DMS79 (cell line): ENCODE results near the gene GRAMD1B.
A peak's percentile ranks its signal among the peaks of the same experiment; 100 is the strongest.
"Not testable (repeated sequence)": the region's sequence is repeated elsewhere in the genome, so short reads cannot be mapped to it uniquely, and the experiment has no call there.

Experiments used
- DNase-seq: peaks from one replicate; lab custom pipeline; 2025; lab: John Stamatoyannopoulos, UW

The GRAMD1B gene

DNA sequence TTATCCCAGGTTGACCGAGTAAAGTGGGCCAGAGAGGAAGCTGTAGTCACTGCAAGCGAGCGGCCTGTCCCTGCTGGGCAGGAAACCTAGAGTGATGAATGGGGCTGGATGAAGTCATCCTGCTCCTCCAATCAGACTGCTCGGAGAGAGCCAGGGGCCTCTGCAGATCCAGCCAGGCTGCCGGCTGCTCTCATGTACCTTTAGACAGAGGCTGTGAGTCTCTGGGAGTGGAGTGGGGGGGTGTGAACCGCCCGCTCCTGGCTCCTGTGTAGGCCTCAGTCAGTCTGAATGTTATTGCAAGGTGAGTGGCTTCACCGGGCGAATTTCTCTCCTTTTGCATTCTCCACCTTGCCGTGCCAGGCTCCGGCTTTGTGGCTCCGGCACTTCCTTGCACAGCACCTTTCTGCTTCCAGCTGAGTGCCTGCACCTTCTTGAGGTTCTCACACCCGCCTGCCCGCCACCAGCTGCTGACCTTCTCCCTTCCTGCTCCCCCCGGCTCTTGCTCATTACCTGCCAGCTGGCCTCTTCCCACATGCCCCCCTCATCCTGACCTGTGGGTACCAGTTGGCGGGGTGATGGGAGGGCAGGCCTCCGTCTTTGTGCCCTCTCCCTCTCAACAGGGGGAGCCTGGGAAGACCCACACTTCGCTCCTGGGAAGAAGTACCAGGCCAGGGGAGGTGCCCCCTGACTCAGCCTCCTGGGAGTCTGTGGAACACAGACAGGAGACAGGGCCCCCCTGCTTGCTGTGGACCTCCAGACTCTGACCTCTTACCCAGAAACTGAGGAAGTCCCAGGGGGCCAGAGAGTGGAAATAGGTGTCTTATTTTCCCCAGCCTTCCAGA is 79.9 kb downstream of the GRAMD1B start:
- no peak for DNase-seq

GRCh38 chr11:123510579-123510905 is 80.5 kb downstream of the GRAMD1B start:
- no peak for DNase-seq

DNA sequence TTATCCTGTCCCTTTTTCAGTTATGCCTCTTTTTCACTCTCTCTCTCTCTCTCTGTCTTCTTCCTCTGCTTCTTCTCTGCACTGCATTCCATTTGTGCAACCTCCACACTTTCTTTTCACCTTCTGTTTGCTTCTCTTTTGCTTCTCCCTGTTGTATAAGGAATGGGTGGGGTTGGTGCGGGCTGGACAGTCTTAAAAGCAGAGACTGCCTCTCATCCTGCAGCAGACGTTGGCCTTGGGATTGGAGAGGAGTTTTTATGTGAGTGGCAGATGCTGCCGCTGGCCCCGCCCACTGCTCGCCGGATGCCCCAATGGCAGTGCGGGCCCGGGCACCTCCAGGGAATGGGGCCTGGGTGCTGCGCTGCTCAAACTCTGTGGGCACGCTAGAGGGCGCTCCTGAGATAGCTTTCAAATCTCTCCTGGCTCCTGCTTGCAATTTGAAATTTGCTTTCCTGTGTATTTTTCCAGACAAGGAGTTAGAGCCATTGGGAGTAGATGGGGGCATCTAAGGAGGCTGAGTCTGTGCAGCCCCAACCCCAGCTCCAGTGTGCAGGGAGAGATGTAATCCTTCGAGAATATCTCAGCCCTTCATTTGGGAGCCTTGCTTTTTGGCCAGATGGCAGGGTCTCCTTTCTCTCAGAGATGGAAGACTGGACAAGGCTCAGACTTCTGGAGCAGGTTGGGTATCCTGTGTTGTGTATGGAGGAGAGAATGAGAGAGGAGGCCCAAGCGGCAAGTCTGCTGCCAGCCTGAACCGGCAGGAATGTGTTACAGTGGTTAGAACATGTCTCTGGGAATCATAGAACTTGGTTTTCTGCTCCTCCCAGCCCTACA is 81.2 kb downstream of the GRAMD1B start:
- DNase-seq = peak; percentile 83

- DNase-seq = not testable (repeated sequence)
Observed at GRCh38 chr11:123513309-123513708, 83.2 kb downstream of the GRAMD1B start.

- DNase-seq = no peak
Observed at GRCh38 chr11:123516238-123516637, 86.2 kb downstream of the GRAMD1B start.

DNA sequence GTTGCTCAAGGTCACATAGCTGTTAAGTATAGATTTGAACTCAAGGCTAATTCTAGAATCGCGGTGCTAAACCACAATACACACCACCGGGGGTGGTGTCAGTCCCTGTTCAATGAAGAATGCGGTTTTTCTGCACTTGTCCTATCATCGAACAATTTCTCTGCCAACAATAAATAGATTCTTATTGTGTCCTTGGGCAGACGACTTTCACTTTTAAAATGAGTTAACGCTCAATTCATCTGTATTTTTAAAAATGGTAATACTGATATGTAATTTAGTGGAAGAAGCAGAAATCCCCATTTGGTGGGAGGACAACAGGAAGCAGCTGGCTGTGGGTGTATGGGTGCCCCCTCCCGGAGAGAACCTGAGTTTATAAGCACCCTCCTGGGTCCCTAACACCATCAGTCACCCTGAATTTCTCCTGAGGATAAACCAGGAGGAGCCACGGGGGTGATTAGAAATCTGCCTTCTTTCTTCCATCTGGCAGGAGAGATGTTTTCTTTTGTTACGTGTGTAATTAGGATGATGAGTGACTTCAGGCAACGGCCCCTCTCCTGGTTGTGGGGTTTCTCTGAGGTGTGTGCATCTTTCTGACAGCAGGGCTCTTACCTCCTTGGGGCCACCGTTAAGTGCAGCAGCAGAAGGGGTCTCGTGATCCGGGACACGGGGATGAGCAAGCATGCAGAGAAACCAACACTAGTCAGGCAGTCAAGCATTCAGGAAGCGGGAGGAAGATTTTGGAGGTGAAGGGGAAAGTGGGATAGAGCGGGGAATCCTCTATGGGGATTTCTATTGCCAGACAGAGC is 87.7 kb downstream of the GRAMD1B start:
- no peak for DNase-seq

GRCh38 chr11:123518496-123519054 is 88.5 kb downstream of the GRAMD1B start:
- no peak for DNase-seq

GRCh38 chr11:123519055-123519796 is 89.2 kb downstream of the GRAMD1B start:
- DNase-seq = no peak

GRCh38 chr11:123519797-123520193 is 89.7 kb downstream of the GRAMD1B start:
- DNase-seq = no peak

- DNase-seq = not testable (repeated sequence)
Observed at GRCh38 chr11:123520476-123520875, 90.4 kb downstream of the GRAMD1B start.

GRCh38 chr11:123521001-123521400 is 90.9 kb downstream of the GRAMD1B start:
- DNase-seq = no peak

- no peak for DNase-seq
Observed at GRCh38 chr11:123521930-123522329, 91.9 kb downstream of the GRAMD1B start.

DNA sequence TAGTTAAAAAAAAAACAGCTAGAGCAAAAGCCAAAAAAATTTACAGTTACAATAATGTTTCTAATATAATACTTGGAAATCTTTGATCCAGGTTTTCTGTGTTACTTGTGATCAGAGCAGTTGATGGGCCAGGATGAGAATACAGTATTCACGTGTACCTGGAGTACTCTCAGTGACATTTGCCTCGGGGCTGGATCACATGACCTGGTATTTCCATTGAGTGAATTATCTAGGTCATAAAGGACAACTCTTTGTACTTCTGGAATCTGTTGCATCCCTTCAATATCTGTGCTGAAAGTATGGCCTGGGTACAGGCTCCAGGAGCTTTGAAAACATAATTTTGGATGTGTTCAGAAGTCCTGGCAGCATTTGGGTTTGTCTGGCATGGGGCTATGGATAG is 93.5 kb downstream of the GRAMD1B start:
- no peak for DNase-seq

GRCh38 chr11:123525097-123525496 is 95.0 kb downstream of the GRAMD1B start:
- DNase-seq = no peak

GRCh38 chr11:123525511-123525918 is 95.4 kb downstream of the GRAMD1B start:
- no peak for DNase-seq

DNA sequence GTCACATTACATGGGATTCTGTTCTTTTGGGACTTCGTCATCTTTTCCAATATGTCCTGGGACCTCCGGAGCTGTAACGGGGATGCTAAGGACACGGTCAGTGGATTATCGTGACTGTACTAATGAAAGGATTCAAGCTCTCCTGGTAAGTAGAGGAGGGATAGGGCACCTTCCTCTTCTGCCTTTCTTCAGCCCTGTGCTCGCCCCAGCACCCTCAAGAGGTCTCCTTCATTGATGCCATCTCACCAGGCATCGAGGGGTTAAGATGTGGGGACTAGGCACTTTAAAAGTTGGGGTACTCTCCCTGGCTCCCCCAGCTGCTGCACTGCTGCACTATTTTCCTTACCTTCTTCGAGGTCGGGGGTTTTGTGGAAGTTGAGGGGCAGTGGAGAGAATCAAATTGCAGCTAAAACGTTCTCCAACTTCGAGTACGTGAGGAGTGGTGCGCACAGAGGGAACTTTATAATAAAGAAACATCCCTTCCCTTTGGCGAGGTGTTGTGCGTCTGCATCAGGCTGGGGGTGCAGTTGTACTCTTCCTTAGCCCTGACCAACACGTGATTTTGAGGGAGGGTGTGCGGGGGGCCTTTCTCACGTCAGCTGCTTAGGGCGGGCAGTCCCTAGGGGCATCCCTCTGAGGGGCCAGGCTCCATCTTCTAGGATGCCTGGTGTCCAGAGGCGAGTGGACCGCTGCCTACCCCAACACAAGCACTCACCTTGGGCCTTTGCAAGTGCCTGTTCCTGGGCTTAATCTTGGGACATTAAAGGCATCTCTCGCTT is 96.1 kb downstream of the GRAMD1B start:
- no peak for DNase-seq

DNA sequence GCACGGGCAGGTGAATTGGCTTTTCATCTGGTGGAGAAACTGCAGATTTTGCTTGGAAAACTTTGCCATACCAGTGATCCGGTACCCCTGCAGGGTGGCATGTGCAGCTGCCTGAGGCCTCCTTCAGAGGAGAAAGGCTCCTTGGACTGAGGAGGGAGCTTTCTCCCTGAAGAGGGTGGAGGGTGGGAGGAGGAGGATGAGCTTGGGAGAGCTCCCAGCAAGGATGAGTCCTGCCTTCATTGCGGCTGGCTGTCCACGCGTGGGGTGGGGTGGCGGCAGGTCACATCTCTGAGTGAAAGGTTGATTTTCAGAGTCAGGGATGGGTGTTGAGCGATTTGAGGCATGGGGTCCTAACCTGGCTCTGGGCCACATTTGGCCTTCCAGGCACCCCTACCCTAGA is 96.8 kb downstream of the GRAMD1B start:
- DNase-seq = no peak

DNA sequence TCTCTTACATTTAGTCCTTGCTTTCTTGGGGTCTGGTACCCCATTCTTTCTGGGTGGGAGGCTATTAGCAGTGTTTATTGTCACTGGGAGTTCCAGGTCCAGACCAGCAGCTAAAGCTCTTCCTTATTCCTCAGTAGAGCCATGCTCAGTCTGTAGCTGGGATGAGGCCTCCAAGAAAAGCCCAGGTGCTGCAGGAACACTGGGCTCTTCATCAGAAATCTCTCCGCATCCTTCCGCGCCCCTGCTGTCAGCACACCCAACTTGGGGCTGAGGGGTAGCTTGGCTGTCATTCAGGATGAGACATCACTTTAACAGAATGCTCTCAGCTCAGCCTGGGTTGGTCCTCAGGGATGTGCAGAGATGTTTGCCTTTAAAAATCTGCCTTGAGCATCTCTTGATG is 97.5 kb downstream of the GRAMD1B start:
- no peak for DNase-seq

GRCh38 chr11:123527947-123528346 is 97.9 kb downstream of the GRAMD1B start:
- DNase-seq = no peak

GRCh38 chr11:123531325-123531724 is 101.3 kb downstream of the GRAMD1B start:
- no peak for DNase-seq

- no peak for DNase-seq
Observed at GRCh38 chr11:123532131-123532530, 102.1 kb downstream of the GRAMD1B start.
